Renal cortex interstitium (tissue), 15 donors: Measurements from ENCODE around the gene FAM241B. TPM values are rescaled to one million over a fixed set of nuclear protein-coding genes. Genes with fewer than 3 reads are reported as not detected.

ENCODE experiments used
- DNase-seq, 11 donors: peaks; one replicate each; pipeline ENCODE4 v3.0.0-alpha.2; 2013; ENCODE audit warnings: low read depth in 9 of 11, low spot score in 4 of 11; ENCODE audit errors: extremely low read depth in 1 of 11
- long read RNA-seq, 16 experiments: transcript quantifications; one replicate each; lab custom pipeline, GENCODE V29; 2026
- polyA plus RNA-seq, 3 donors: library from polyadenylated mRNA; unstranded; fragments of 120-200 nt; gene quantifications; one replicate each; pipeline ENCODE4 v1.2.1, GENCODE V29; 2013; ENCODE audit not compliant: insufficient read length in 3 of 3

The FAM241B gene
- polyA plus RNA-seq, result 10 to 100 TPM in 1 of 3 donors, 1 to 10 TPM in 2; 9.4 to 10.0 (median 9.9) TPM
- long read RNA-seq, donor 1, partial matches to known transcripts, result 0 of 4 reads
- long read RNA-seq, donor 1, other reads (novel, unspliced or antisense), result 0 of 4 reads
- long read RNA-seq, donor 2, partial matches to known transcripts, result 0 of 1 reads
- long read RNA-seq, donor 2, other reads (novel, unspliced or antisense), result 0 of 1 reads
- long read RNA-seq, donor 3, transcript FAM241B-201 (4 exons, 1,065 nt), result major isoform, 6 of 6 reads
- long read RNA-seq, donor 3, partial matches to known transcripts, result 0 of 6 reads
- long read RNA-seq, donor 3, other reads (novel, unspliced or antisense), result 0 of 6 reads
- long read RNA-seq, donor 4, partial matches to known transcripts, result 0 of 2 reads
- long read RNA-seq, donor 4, other reads (novel, unspliced or antisense), result 0 of 2 reads
- long read RNA-seq, donor 5, result 0 reads
- long read RNA-seq, donor 6, partial matches to known transcripts, result 0 of 4 reads
- long read RNA-seq, donor 6, other reads (novel, unspliced or antisense), result 0 of 4 reads
- long read RNA-seq, donor 7, partial matches to known transcripts, result 0 of 4 reads
- long read RNA-seq, donor 7, other reads (novel, unspliced or antisense), result 0 of 4 reads
- long read RNA-seq, donor 8, transcript FAM241B-201 (4 exons, 1,065 nt), result major isoform, 6 of 6 reads
- long read RNA-seq, donor 8, partial matches to known transcripts, result 0 of 6 reads
- long read RNA-seq, donor 8, other reads (novel, unspliced or antisense), result 0 of 6 reads
- long read RNA-seq, donor 9, partial matches to known transcripts, result 7 of 8 reads
- long read RNA-seq, donor 9, other reads (novel, unspliced or antisense), result 0 of 8 reads
- long read RNA-seq, donor 10, partial matches to known transcripts, result 0 of 1 reads
- long read RNA-seq, donor 10, other reads (novel, unspliced or antisense), result 0 of 1 reads
- long read RNA-seq, donor 11, partial matches to known transcripts, result 0 of 3 reads
- long read RNA-seq, donor 11, other reads (novel, unspliced or antisense), result 0 of 3 reads
- long read RNA-seq, donor 12, partial matches to known transcripts, result 0 of 2 reads
- long read RNA-seq, donor 12, other reads (novel, unspliced or antisense), result 0 of 2 reads
- long read RNA-seq, donor 13, result 0 reads
- long read RNA-seq, donor 14, partial matches to known transcripts, result 0 of 2 reads
- long read RNA-seq, donor 14, other reads (novel, unspliced or antisense), result 0 of 2 reads
- long read RNA-seq, donor 15, partial matches to known transcripts, result 0 of 2 reads
- long read RNA-seq, donor 15, other reads (novel, unspliced or antisense), result 0 of 2 reads
- long read RNA-seq, donor 16, transcript FAM241B-201 (4 exons, 1,065 nt), result major isoform, 9 of 10 reads
- long read RNA-seq, donor 16, partial matches to known transcripts, result 0 of 10 reads
- long read RNA-seq, donor 16, other reads (novel, unspliced or antisense), result 0 of 10 reads

- peak in 7 of 11 donors; percentile 42 to 68 (median 62) for DNase-seq
Measured at GRCh38 chr10:69629897-69630650, at the start of gene FAM241B. Gene FAM241B (plus strand): TSS chr10:69630247. CDS start chr10:69631744, 1,497 bp downstream.

- DNase-seq, result no peak
Measured at GRCh38 chr10:69580435-69580834, 49.6 kb upstream of the FAM241B start.

- DNase-seq, result no peak
Measured at GRCh38 chr10:69583106-69583505, 46.9 kb upstream of the FAM241B start.

GRCh38 chr10:69584624-69585023 lies 45.4 kb upstream of the FAM241B start:
- DNase-seq, result no peak

GRCh38 chr10:69588358-69588757 lies 41.7 kb upstream of the FAM241B start:
- DNase-seq, result no peak

GRCh38 chr10:69600761-69601330 lies 29.2 kb upstream of the FAM241B start:
- no peak for DNase-seq

GRCh38 chr10:69609077-69609476 lies 21.0 kb upstream of the FAM241B start:
- no peak for DNase-seq

GRCh38 chr10:69612760-69613159 lies 17.3 kb upstream of the FAM241B start:
- DNase-seq, result no peak

- DNase-seq, result no peak
Measured at GRCh38 chr10:69614130-69614529, 15.9 kb upstream of the FAM241B start.

GRCh38 chr10:69616358-69616757 lies 13.7 kb upstream of the FAM241B start:
- DNase-seq, result no peak

- DNase-seq, result no peak
Measured at GRCh38 chr10:69618746-69619145, 11.3 kb upstream of the FAM241B start.

GRCh38 chr10:69619626-69620025 lies 10.4 kb upstream of the FAM241B start:
- DNase-seq, result no peak

GRCh38 chr10:69620625-69621024 lies 9.4 kb upstream of the FAM241B start:
- no peak for DNase-seq

- no peak for DNase-seq
Measured at GRCh38 chr10:69624245-69624786, 5.7 kb upstream of the FAM241B start.

GRCh38 chr10:69626826-69627225 lies 3.2 kb upstream of the FAM241B start:
- DNase-seq, result no peak

GRCh38 chr10:69628891-69629290 lies 1.2 kb upstream of the FAM241B start:
- DNase-seq, result no peak

GRCh38 chr10:69629519-69629896 lies 539 bp upstream of the FAM241B start:
- no peak for DNase-seq
